Measurements from ENCODE around the gene SPATA6.

Gene SPATA6

DNA sequence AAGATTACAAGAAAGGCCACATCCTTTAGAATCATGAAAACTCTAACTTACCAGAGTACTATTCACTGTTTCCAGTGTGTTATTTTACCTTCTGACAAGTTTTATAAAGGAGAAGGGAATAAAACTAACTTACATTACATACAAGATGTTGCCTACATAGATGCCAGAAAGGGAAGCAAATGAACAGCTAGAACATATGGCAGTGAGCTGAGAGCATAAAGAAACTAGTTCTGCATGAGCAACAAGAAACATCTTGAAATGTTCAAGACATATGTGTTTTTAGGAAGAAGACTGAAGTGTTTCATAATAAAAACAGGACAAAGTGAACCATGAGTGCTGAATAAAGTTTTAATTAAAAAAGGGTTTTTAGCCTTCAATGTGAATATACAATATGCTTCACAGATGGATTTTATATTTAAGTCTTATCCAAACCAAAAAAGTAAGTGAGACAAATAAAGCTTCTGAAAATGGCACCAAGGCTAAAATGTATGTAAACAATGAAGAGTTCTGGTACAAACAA lies 210.1 kb downstream of the SPATA6 start:
- Histone ChIP-seq H2BK12ac (ENCODE audit: low read length in 2 of 2) (no peak overlapping the region), H3K4ac (ENCODE audit: low read depth in 1 of 2, low read length in 2 of 2) (no peak overlapping the region), H2BK15ac (ENCODE audit: low read depth, poor library complexity, severe bottlenecking) (no peak overlapping the region), H4K8ac (ENCODE audit: low read length) (no peak overlapping the region), H3K9me3 (ENCODE audit: control insufficient read depth, low read length) (no peaks in the 10 kb centered on the region), H3K27me3 (ENCODE audit: control insufficient read depth in 1 of 2, insufficient read depth in 1 of 2, low read length in 2 of 2) (no peaks in the 10 kb centered on the region), H2AFZ (ENCODE audit: low read depth, low read length) (no peak overlapping the region), H3K4me3 (ENCODE audit: insufficient read depth in 1 of 2, low read depth in 1 of 2, low read length in 2 of 2) (no peak overlapping the region), H2BK5ac (ENCODE audit: low read depth, low read length, poor library complexity, severe bottlenecking) (no peak overlapping the region), H3K14ac (ENCODE audit: low read length in 2 of 2) (no peak overlapping the region), H3K27ac (ENCODE audit: low read length, poor library complexity, severe bottlenecking) (no peak overlapping the region), H2BK120ac (ENCODE audit: low read depth, low read length) (no peak overlapping the region), H3K79me1 (replicated peaks; ENCODE audit: low read length, poor library complexity, severe bottlenecking) (no peaks in the 10 kb centered on the region), H3K36me3 (ENCODE audit: control insufficient read depth in 1 of 2, insufficient read depth in 2 of 2, low read depth in 1 of 2, low read length in 2 of 2) (no peaks in the 10 kb centered on the region), H3K23ac (ENCODE audit: low read length in 2 of 2) (no peak overlapping the region), H3K18ac (ENCODE audit: low read depth in 1 of 2, low read length in 2 of 2) (no peak overlapping the region), H2AK5ac (ENCODE audit: low read length, severe bottlenecking) (no peak overlapping the region), H3K4me2 (ENCODE audit: low read length, poor library complexity, severe bottlenecking) (no peak overlapping the region), H4K91ac (ENCODE audit: low read length) (no peak overlapping the region), H3K9ac (ENCODE audit: low read length) (no peak overlapping the region), H3K4me1 (ENCODE audit: control insufficient read depth, insufficient read depth, low read depth, low read length) (no peaks in the 10 kb centered on the region)
- DNase-seq = no peak

DNA sequence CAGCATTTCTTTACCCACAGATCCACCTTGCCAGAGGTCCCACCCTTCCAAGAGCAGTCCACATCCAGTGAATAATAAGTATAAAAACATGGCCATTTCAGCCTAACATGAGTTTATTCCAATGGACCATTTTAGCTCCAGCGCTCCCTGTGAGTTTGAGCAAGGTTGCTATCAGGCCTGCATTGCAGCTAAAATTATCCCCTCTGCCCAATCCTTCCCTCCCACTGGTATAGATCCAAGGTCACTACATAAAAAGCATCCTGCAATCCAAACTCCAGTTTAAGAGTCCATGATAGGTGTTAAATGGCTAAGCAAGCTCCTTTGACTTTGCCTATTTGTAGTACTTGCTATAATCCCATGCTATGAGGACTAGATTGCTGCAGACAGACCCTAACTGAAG lies 213.9 kb downstream of the SPATA6 start:
- H3K4me2 ChIP-seq (ENCODE audit: low read length, poor library complexity, severe bottlenecking) = no peak overlapping the region
- H2BK120ac ChIP-seq (ENCODE audit: low read depth, low read length) = no peak overlapping the region
- no peak overlapping the region for H3K4me3 ChIP-seq (ENCODE audit: insufficient read depth in 1 of 2, low read depth in 1 of 2, low read length in 2 of 2)
- no peak for DNase-seq
- H2BK15ac ChIP-seq (ENCODE audit: low read depth, poor library complexity, severe bottlenecking) = no peak overlapping the region
- H3K27ac ChIP-seq (ENCODE audit: low read length, poor library complexity, severe bottlenecking) = no peak overlapping the region
- H3K14ac ChIP-seq (ENCODE audit: low read length in 2 of 2) = no peak overlapping the region
- no peaks in the 10 kb centered on the region for H3K27me3 ChIP-seq (ENCODE audit: control insufficient read depth in 1 of 2, insufficient read depth in 1 of 2, low read length in 2 of 2)
- H4K91ac ChIP-seq (ENCODE audit: low read length) = no peak overlapping the region
- no peak overlapping the region for H2BK5ac ChIP-seq (ENCODE audit: low read depth, low read length, poor library complexity, severe bottlenecking)
- 79% methylated on average over 1 of the region's 1 CpG for WGBS
- H3K4me1 ChIP-seq (ENCODE audit: control insufficient read depth, insufficient read depth, low read depth, low read length) = no peaks in the 10 kb centered on the region
- no peak overlapping the region for H2AFZ ChIP-seq (ENCODE audit: low read depth, low read length)
- H3K9me3 ChIP-seq (ENCODE audit: control insufficient read depth, low read length) = no peaks in the 10 kb centered on the region
- no peak overlapping the region for H3K4ac ChIP-seq (ENCODE audit: low read depth in 1 of 2, low read length in 2 of 2)
- H3K79me1 ChIP-seq (replicated peaks; ENCODE audit: low read length, poor library complexity, severe bottlenecking) = no peaks in the 10 kb centered on the region
- no peak overlapping the region for H3K9ac ChIP-seq (ENCODE audit: low read length)
- no peaks in the 10 kb centered on the region for H3K36me3 ChIP-seq (ENCODE audit: control insufficient read depth in 1 of 2, insufficient read depth in 2 of 2, low read depth in 1 of 2, low read length in 2 of 2)
- no peak overlapping the region for H3K18ac ChIP-seq (ENCODE audit: low read depth in 1 of 2, low read length in 2 of 2)
- H2AK5ac ChIP-seq (ENCODE audit: low read length, severe bottlenecking) = no peak overlapping the region
- H4K8ac ChIP-seq (ENCODE audit: low read length) = no peak overlapping the region
- no peak overlapping the region for H2BK12ac ChIP-seq (ENCODE audit: low read length in 2 of 2)
- no peak overlapping the region for H3K23ac ChIP-seq (ENCODE audit: low read length in 2 of 2)

DNA sequence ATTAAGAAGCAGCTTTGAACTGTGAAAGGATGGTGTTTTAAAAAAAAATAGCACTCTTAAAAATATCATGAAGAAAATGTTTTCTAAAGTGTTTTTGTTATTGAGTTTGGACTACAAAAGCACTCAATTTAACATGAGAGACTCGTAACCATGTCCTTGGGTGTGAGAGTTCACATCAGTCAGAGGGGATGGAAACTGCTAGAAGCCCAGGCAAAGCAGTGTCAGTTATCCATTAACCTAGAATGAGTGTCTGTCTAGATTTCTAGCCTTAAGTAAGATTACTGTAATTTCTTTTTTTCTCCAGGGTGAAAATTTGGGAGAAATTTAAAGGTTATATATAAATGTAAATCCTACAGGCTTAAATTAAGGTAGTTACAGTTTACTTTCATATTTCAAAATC lies 217.8 kb downstream of the SPATA6 start:
- no peak for DNase-seq
- H2AK5ac ChIP-seq (ENCODE audit: low read length, severe bottlenecking) = no peak overlapping the region
- no peak overlapping the region for H4K91ac ChIP-seq (ENCODE audit: low read length)
- no peak overlapping the region for H3K14ac ChIP-seq (ENCODE audit: low read length in 2 of 2)
- no peak overlapping the region for H3K9ac ChIP-seq (ENCODE audit: low read length)
- no peak overlapping the region for H3K4ac ChIP-seq (ENCODE audit: low read depth in 1 of 2, low read length in 2 of 2)
- H3K18ac ChIP-seq (ENCODE audit: low read depth in 1 of 2, low read length in 2 of 2) = no peak overlapping the region
- no peaks in the 10 kb centered on the region for H3K9me3 ChIP-seq (ENCODE audit: control insufficient read depth, low read length)
- H3K4me2 ChIP-seq (ENCODE audit: low read length, poor library complexity, severe bottlenecking) = no peak overlapping the region
- no peak overlapping the region for H2BK12ac ChIP-seq (ENCODE audit: low read length in 2 of 2)
- no peaks in the 10 kb centered on the region for H3K36me3 ChIP-seq (ENCODE audit: control insufficient read depth in 1 of 2, insufficient read depth in 2 of 2, low read depth in 1 of 2, low read length in 2 of 2)
- no peak overlapping the region for H3K4me3 ChIP-seq (ENCODE audit: insufficient read depth in 1 of 2, low read depth in 1 of 2, low read length in 2 of 2)
- no peaks in the 10 kb centered on the region for H3K4me1 ChIP-seq (ENCODE audit: control insufficient read depth, insufficient read depth, low read depth, low read length)
- H3K23ac ChIP-seq (ENCODE audit: low read length in 2 of 2) = no peak overlapping the region
- no peak overlapping the region for H2BK120ac ChIP-seq (ENCODE audit: low read depth, low read length)
- H2BK5ac ChIP-seq (ENCODE audit: low read depth, low read length, poor library complexity, severe bottlenecking) = no peak overlapping the region
- no peak overlapping the region for H3K27ac ChIP-seq (ENCODE audit: low read length, poor library complexity, severe bottlenecking)
- 57% methylated on average over 1 of the region's 1 CpG for WGBS
- no peaks in the 10 kb centered on the region for H3K27me3 ChIP-seq (ENCODE audit: control insufficient read depth in 1 of 2, insufficient read depth in 1 of 2, low read length in 2 of 2)
- no peaks in the 10 kb centered on the region for H3K79me1 ChIP-seq (replicated peaks; ENCODE audit: low read length, poor library complexity, severe bottlenecking)
- no peak overlapping the region for H2BK15ac ChIP-seq (ENCODE audit: low read depth, poor library complexity, severe bottlenecking)
- H2AFZ ChIP-seq (ENCODE audit: low read depth, low read length) = no peak overlapping the region
- no peak overlapping the region for H4K8ac ChIP-seq (ENCODE audit: low read length)

- Histone ChIP-seq H3K18ac (ENCODE audit: low read depth in 1 of 2, low read length in 2 of 2) (no peak overlapping the region), H3K27ac (ENCODE audit: low read length, poor library complexity, severe bottlenecking) (no peak overlapping the region), H2AFZ (ENCODE audit: low read depth, low read length) (no peak overlapping the region), H3K9me3 (ENCODE audit: control insufficient read depth, low read length) (no peaks in the 10 kb centered on the region), H2AK5ac (ENCODE audit: low read length, severe bottlenecking) (no peak overlapping the region), H3K23ac (ENCODE audit: low read length in 2 of 2) (no peak overlapping the region), H3K79me1 (replicated peaks; ENCODE audit: low read length, poor library complexity, severe bottlenecking) (no peaks in the 10 kb centered on the region), H3K14ac (ENCODE audit: low read length in 2 of 2) (no peak overlapping the region), H3K4ac (ENCODE audit: low read depth in 1 of 2, low read length in 2 of 2) (no peak overlapping the region), H3K4me3 (ENCODE audit: insufficient read depth in 1 of 2, low read depth in 1 of 2, low read length in 2 of 2) (no peak overlapping the region), H2BK120ac (ENCODE audit: low read depth, low read length) (no peak overlapping the region), H3K9ac (ENCODE audit: low read length) (no peak overlapping the region), H3K4me1 (ENCODE audit: control insufficient read depth, insufficient read depth, low read depth, low read length) (no peaks in the 10 kb centered on the region), H3K4me2 (ENCODE audit: low read length, poor library complexity, severe bottlenecking) (no peak overlapping the region), H4K91ac (ENCODE audit: low read length) (no peak overlapping the region), H4K8ac (ENCODE audit: low read length) (no peak overlapping the region), H2BK15ac (ENCODE audit: low read depth, poor library complexity, severe bottlenecking) (no peak overlapping the region), H3K27me3 (ENCODE audit: control insufficient read depth in 1 of 2, insufficient read depth in 1 of 2, low read length in 2 of 2) (no peaks in the 10 kb centered on the region), H2BK12ac (ENCODE audit: low read length in 2 of 2) (no peak overlapping the region), H2BK5ac (ENCODE audit: low read depth, low read length, poor library complexity, severe bottlenecking) (no peak overlapping the region), H3K36me3 (ENCODE audit: control insufficient read depth in 1 of 2, insufficient read depth in 2 of 2, low read depth in 1 of 2, low read length in 2 of 2) (no peaks in the 10 kb centered on the region)
- no peak for DNase-seq
- 88% methylated on average over 3 of the region's 3 CpGs for WGBS
These were observed 220.2 kb downstream of the SPATA6 start for GRCh38 chr1:48251821-48252220.

Data from mesenchymal stem cell (in vitro differentiated cells and primary cell).